Parathyroid adenoma (tissue), 2 donors: ENCODE data around the gene PCBP3.
"Not testable (repeated sequence)": the region's sequence is repeated elsewhere in the genome, so short reads cannot be mapped to it uniquely, and the experiment has no call there.

Experiments used
- H2AFZ ChIP-seq: fragments of 300-600 bp; sonication (generic); one replicate; pipeline ENCODE4 v1.7.0; 2017; ENCODE audit warnings: antibody characterized with exemption, mild to moderate bottlenecking
- H3K27ac ChIP-seq: fragments of 300-600 bp; sonication (generic); one replicate; pipeline ENCODE4 v1.7.0; 2017
- H3K27me3 ChIP-seq: fragments of 300-600 bp; sonication (generic); one replicate; pipeline ENCODE4 v1.7.0; 2017; ENCODE audit warnings: low read length; ENCODE audit not compliant: control insufficient read depth, insufficient read depth
- H3K36me3 ChIP-seq: fragments of 300-600 bp; sonication (generic); one replicate; pipeline ENCODE4 v1.7.0; 2017; ENCODE audit warnings: low read length; ENCODE audit not compliant: control insufficient read depth, insufficient read depth
- H3K4me1 ChIP-seq: fragments of 300-600 bp; sonication (generic); one replicate; pipeline ENCODE4 v1.7.0; 2017; ENCODE audit warnings: control low read depth
- H3K4me2 ChIP-seq: fragments of 300-600 bp; sonication (generic); one replicate; pipeline ENCODE4 v1.7.0; 2017; ENCODE audit warnings: low read length
- H3K4me3 ChIP-seq: fragments of 300-600 bp; sonication (generic); one replicate; pipeline ENCODE4 v1.7.0; 2017; ENCODE audit warnings: low read depth, low read length
- H3K79me2 ChIP-seq: fragments of 300-600 bp; sonication (generic); one replicate; pipeline ENCODE4 v1.7.0; 2017; ENCODE audit warnings: control low read depth
- H3K9ac ChIP-seq: fragments of 300-600 bp; sonication (generic); one replicate; pipeline ENCODE4 v1.7.0; 2017; ENCODE audit warnings: mild to moderate bottlenecking
- H3K9me3 ChIP-seq: fragments of 300-600 bp; sonication (generic); one replicate; pipeline ENCODE4 v1.7.0; 2017; ENCODE audit warnings: low read length; ENCODE audit not compliant: control insufficient read depth
- CTCF ChIP-seq: fragments of 300-600 bp; sonication (generic); IDR thresholded peaks from one replicate; pipeline ENCODE4 v1.7.0; 2017; ENCODE audit warnings: antibody characterized with exemption, mild to moderate bottlenecking
- donor health status: primary hyperparathyroidism.

Gene PCBP3

GRCh38 chr21:45847870-45848269, 204.3 kb downstream of the PCBP3 start:
- Histone ChIP-seq H2AFZ (no peak overlapping the region), H3K27me3 (no peaks in the 10 kb centered on the region), H3K79me2 (no peaks in the 10 kb centered on the region), H3K27ac (no peak overlapping the region), H3K4me3 (no peak overlapping the region), H3K4me2 (no peak overlapping the region), H3K9me3 (no peaks in the 10 kb centered on the region), H3K4me1 (no peaks in the 10 kb centered on the region), H3K9ac (no peak overlapping the region), H3K36me3 (no peaks in the 10 kb centered on the region)
- TF ChIP-seq CTCF: no peak

DNA sequence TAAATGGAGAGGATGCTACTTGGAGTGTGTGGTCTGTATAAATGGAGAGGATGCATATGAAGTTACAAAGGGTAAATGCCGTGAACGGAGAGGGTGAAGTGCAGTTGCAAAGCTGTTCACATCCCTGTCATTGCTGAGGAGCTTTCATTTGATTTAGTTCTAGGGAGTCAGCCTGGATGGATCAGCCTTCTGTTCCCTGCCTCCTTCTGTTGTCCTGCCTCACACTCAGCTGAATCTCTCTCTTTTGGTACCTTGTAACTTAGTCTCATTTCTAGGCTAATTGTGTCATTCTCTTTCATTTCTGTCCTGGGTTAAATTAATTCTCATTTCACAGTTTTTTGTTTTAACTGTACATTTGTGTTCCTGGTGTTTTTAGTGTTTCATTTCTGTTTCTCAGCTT, 204.8 kb downstream of the PCBP3 start:
- Histone ChIP-seq H3K79me2 (no peaks in the 10 kb centered on the region), H3K27me3 (no peaks in the 10 kb centered on the region), H3K9ac (no peak overlapping the region), H3K4me1 (no peaks in the 10 kb centered on the region), H3K4me2 (no peak overlapping the region), H3K4me3 (no peak overlapping the region), H3K27ac (no peak overlapping the region), H3K36me3 (no peaks in the 10 kb centered on the region), H3K9me3 (no peaks in the 10 kb centered on the region), H2AFZ (no peak overlapping the region)
- TF ChIP-seq CTCF: no peak

DNA sequence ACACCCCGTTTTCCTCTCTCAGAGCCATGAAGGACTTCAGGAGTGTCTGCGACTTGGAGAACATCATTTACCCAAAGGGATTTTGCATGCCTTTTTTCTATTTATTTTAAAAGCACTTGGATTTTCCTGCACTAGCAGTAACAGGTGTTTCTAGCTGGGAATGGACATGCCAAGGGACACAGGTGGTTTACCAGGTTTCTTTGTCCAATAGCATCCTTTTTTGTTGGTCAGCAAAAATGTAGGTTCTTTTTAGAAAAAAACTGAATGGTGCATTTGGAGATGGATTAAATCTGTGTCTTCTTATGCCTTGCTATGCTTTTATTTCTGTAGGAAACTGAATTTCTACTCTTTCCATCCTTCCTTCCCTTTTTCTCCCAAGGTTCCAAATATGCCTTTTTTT, 205.3 kb downstream of the PCBP3 start:
- Histone ChIP-seq H3K79me2 (no peaks in the 10 kb centered on the region), H2AFZ (no peak overlapping the region), H3K27ac (no peak overlapping the region), H3K4me1 (no peaks in the 10 kb centered on the region), H3K27me3 (no peaks in the 10 kb centered on the region), H3K9me3 (no peaks in the 10 kb centered on the region), H3K36me3 (no peaks in the 10 kb centered on the region), H3K4me2 (no peak overlapping the region), H3K9ac (no peak overlapping the region), H3K4me3 (no peak overlapping the region)
- TF ChIP-seq CTCF: no peak

GRCh38 chr21:45849651-45850050, 206.1 kb downstream of the PCBP3 start:
- Histone ChIP-seq H3K27ac (no peak overlapping the region), H3K9me3 (no peaks in the 10 kb centered on the region), H3K4me1 (no peaks in the 10 kb centered on the region), H3K4me2 (no peak overlapping the region), H3K36me3 (no peaks in the 10 kb centered on the region), H3K4me3 (no peak overlapping the region), H2AFZ (no peak overlapping the region), H3K27me3 (no peaks in the 10 kb centered on the region), H3K9ac (no peak overlapping the region), H3K79me2 (no peaks in the 10 kb centered on the region)
- TF ChIP-seq CTCF: no peak

GRCh38 chr21:45850181-45850580, 206.7 kb downstream of the PCBP3 start:
- no peaks in the 10 kb centered on the region for H3K27me3 ChIP-seq
- TF ChIP-seq CTCF: no peak
- H3K79me2 ChIP-seq: no peaks in the 10 kb centered on the region
- no peak overlapping the region for H3K9ac ChIP-seq
- H3K9me3 ChIP-seq: no peaks in the 10 kb centered on the region
- no peaks in the 10 kb centered on the region for H3K36me3 ChIP-seq
- no peak overlapping the region for H3K27ac ChIP-seq
- H3K4me3 ChIP-seq: no peak overlapping the region
- H3K4me1 ChIP-seq: no peaks in the 10 kb centered on the region
- H3K4me2 ChIP-seq: no peak overlapping the region
- H2AFZ ChIP-seq: no peak overlapping the region

DNA sequence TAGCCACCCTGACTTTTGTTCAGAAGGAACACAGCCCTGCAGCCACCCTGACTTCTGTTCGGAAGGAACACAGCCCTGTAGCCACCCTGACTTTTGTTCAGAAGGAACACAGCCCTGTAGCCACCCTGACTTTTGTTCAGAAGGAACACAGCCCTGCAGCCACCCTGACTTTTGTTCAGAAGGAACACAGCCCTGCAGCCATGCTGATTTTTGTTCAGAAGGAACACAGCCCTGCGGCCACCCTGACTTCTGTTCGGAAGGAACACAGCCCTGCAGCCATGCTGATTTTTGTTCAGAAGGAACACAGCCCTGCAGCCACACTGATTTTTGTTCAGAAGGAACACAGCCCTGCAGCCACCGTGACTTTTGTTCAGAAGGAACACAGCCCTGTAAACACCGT, 208.9 kb downstream of the PCBP3 start:
- H3K27ac ChIP-seq, H3K4me2 ChIP-seq, H2AFZ ChIP-seq, H3K9ac ChIP-seq, H3K36me3 ChIP-seq, H3K27me3 ChIP-seq, H3K4me1 ChIP-seq, H3K9me3 ChIP-seq, H3K4me3 ChIP-seq, H3K79me2 ChIP-seq: not testable (repeated sequence)
